GM13976 (cell line): ENCODE measurements around the gene CLEC16A.
"Not testable (repeated sequence)": the region's sequence is repeated elsewhere in the genome, so short reads cannot be mapped to it uniquely, and the experiment has no call there.

ENCODE experiments used
- DNase-seq: peaks from one replicate; pipeline ENCODE4 v3.0.0; 2012; ENCODE audit warnings: low spot score
- CTCF ChIP-seq: IDR thresholded peaks from 2 replicates; pipeline ENCODE4 v1.5.1; 2012; ENCODE audit warnings: borderline replicate concordance, mild to moderate bottlenecking; ENCODE audit not compliant: insufficient read depth; ENCODE audit errors: extremely low read depth, missing control alignments, control extremely low read depth
- in situ Hi-C: fragments of 300-500 bp; cut with MboI; formaldehyde crosslinking; loops from one replicate; pipeline ENCODE4 v1.12.0; 2022; ENCODE audit warnings: low sequenced_read_pairs, mixed read lengths, inconsistent platforms; ENCODE audit not compliant: unreplicated experiment

CLEC16A gene

GRCh38 chr16:10919003-10919351 lies 25.4 kb upstream of the CLEC16A start:
- in situ Hi-C loops = loop anchor here (10.0 kb wide), 1 partner anchor 404 kb away; no protein-coding TSS in a partner anchor
- no peak for DNase-seq

GRCh38 chr16:10920726-10921427 lies 23.5 kb upstream of the CLEC16A start:
- no peak for DNase-seq
- in situ Hi-C loops = no loop called here
- no peak for TF ChIP-seq CTCF

More at GRCh38 chr16:10919003-10919351, 25.4 kb upstream of the CLEC16A start:
- no peak for TF ChIP-seq CTCF

- in situ Hi-C loops = no loop called here
- TF ChIP-seq CTCF = no peak
- DNase-seq = no peak
These were observed 22.6 kb upstream of the CLEC16A start for GRCh38 chr16:10921536-10922327.

GRCh38 chr16:10922328-10923145 lies 21.8 kb upstream of the CLEC16A start:
- DNase-seq = no peak
- in situ Hi-C loops = no loop called here
- no peak for TF ChIP-seq CTCF

GRCh38 chr16:10923146-10923649 lies 21.2 kb upstream of the CLEC16A start:
- in situ Hi-C loops = no loop called here
- no peak for TF ChIP-seq CTCF
- DNase-seq = no peak

GRCh38 chr16:10923650-10924214 lies 20.6 kb upstream of the CLEC16A start:
- no peak for DNase-seq
- in situ Hi-C loops = no loop called here
- no peak for TF ChIP-seq CTCF

GRCh38 chr16:10925285-10925684 lies 19.1 kb upstream of the CLEC16A start:
- in situ Hi-C loops, DNase-seq: not testable (repeated sequence)
